HG03565 (cell line): ENCODE results near the gene CHI3L2.
A peak's percentile ranks its signal among the peaks of the same experiment; 100 is the strongest.

ENCODE experiments used
- ATAC-seq: cut with Tn5 transposase; IDR thresholded peaks from one replicate; pipeline ENCODE4 v1.9.1; 2021; ENCODE audit warnings: mild to moderate bottlenecking, moderate library complexity; ENCODE audit not compliant: unreplicated experiment

CHI3L2 gene

DNA sequence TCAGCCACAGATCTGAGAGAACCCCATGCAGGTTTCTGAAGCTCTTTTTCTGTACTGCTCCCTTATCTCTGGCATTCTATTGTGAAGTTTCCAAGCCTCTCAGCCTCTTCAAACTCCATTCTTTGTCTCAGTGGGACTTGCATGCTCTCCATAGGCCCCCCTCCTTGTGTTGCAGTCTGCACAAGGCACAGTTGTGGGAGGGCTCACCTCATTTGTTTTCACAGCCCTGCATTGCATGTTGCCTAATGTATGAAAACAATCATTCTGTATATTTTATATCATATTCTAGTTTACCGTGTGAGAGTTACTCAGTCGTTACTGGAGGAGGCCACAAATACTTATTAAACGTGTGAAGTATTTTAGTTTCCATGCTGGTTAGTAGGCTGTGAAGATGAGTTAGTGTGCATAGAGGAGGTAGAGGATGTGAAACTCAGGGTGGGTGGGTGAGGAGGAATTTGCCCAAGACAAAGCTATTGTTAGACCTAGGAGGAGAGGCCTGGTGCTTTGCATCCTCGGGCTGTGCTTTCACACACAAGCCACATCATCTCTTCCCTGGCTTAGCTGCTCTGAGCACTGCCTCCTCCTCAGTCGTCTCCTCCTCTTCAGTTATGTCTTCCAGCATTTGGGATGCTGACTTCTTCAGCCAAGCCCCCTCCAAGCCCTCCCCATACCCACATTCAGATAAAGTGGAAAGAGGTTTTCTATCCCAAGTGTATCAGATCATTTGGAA is 7.8 kb upstream of the CHI3L2 start:
- ATAC-seq, result peak; percentile 27

DNA sequence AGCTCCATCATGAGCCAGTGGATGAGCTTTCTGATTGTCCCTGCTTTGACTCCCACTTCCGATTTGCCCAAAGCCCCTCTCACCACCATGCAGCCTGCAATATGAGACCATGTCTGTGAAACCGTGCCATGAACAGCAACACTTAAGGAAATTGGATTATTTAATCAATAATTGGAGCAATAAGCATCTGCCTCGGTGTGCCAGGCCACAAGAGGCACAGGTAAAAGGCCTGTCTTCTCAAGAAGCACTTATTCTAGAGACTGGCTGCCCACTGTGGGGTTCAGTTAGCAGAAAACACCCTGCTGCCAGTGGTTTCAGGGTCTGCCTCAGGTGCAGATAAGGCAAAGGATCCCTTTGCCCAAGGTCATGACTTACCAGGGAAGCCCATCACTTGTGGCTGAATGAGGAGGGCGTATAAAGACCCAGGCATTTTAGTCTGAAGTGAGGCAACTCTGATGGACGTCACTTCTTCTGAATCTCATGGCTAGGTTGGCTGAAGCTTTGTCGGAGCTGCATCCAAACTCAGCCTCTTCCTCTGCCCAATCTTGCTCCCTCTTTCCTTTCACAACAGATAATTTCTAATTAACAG is 7.1 kb upstream of the CHI3L2 start:
- ATAC-seq, result no peak

DNA sequence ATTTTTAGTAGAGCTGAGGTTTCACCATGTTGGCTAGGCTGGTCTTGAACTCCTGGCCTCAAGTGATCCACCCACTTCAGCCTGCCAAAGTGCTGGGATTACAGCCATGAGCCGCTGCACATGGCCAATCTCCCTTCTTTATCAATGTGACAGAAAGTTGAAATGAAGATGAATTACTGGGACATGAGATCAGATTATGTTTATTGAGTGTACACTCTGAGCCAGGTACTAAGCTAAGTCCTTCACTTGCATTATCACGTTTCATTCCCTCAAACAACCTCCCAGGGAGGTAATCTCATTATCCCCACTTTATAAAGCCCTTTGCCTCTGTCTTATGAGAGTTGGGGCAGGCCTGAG is 6.3 kb upstream of the CHI3L2 start:
- ATAC-seq, result no peak

DNA sequence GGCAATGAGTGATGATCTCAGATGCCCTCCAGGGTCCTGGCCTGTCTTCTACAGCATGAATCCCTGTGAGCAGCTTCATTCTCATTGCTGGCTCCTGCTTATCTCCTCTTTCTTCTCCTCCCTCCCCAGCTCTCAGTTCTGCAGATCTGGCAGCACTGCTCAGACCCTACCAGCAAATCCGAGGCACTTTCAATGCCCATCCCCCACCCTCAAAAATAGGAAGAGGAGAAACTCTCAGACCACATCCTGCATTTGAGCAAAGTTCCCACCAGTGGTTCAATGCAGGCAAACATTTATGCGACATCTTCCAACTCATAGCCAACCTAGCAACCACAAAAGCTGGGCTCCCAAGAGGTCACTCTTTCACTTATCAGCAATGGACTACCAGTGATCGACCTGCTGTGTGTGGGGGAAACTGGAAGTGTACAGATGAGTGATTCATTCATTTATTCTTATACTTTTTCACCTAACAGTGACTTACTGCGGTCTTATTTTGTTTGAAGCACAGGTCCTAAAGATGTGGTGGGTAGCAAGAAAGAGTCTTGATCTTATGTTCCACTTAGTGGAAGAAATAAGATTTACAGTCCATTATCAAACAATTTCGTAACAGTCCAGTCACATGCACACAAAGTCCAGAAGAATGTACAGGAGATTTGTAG is 5.8 kb upstream of the CHI3L2 start:
- ATAC-seq, result peak; percentile 48

DNA sequence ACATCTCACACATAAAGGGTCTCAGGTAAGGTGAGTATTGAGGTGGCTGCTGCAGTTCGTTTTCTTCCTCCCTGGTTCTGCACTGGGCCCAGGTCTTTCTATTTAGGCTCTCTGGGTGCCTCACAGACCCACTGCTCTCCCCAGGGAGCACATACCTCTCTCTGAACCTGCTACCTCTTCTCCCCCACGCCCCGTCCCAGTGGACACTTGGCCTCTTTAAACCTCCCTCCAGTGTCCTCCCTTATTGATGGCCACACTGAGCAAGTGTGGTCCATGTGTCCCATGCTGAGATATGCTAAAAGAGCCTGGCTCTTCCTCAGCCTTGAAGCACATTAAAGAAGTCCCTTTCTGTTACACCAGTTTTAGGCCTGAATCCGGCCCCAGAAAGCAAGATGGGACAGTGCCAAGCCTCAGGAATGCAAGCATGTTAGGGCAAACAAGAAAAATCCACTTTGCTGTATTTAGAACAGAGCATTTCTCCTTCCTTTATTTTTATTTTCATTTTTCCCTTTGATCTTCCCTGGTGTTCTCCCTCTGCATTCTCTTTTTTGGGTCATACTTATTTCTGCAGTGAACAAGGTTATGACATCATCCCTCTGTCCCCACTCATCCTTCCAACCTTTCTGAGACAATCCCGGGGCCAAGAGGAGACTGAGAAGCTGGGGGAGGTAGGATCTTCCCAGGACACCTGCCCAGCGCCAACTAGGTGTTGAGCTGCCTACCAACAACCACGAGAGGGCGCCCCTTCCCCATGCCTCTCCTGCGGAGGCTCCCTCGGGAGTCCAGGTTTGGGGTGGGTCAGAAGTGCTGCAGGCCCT is 5.0 kb upstream of the CHI3L2 start:
- no peak for ATAC-seq

DNA sequence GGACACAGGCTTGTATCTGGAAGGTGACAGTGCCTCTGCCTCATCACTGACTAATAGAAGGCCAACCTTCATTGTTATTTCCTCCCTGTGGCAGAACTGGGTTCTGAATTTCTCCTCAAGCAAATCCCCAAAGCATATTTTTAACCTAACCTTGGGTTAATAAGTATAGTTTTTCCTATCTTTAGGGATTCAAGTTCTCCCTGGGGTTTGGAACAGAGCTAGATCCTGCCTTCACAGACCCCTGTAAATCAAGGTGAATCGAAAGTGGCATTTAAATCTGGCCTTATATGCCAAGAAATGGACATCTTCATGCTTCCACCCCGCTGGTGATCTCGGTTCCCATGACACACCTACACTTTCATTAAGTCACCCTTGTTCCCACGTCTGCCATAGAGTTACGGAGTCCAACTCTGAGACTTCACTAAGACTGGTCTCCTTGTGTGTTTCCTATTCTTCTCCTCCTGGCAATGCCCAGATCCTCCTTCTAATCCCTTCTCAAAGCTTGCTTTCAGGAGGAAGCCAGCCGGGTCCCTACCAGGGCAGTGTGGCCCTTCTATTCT is 4.3 kb upstream of the CHI3L2 start:
- ATAC-seq, result no peak

DNA sequence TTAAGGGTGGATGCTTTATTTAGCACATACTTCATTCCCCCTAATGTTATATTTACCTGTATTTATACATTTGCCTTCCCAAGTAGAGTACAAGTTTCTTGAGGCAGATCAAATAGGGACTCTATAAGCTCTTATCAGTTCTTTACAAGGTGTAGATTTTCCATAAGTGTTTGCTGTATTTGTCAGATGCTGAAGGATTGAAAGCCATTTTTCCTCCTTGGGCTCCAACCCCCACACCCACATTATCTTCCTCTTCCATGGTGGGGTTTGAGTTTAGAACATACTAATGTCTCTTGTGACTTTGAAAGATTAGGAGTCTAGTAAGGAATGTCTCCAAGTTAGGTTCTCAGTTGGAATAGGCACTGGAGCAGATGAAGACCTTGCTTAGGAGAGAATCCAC is 2.4 kb upstream of the CHI3L2 start:
- no peak for ATAC-seq

DNA sequence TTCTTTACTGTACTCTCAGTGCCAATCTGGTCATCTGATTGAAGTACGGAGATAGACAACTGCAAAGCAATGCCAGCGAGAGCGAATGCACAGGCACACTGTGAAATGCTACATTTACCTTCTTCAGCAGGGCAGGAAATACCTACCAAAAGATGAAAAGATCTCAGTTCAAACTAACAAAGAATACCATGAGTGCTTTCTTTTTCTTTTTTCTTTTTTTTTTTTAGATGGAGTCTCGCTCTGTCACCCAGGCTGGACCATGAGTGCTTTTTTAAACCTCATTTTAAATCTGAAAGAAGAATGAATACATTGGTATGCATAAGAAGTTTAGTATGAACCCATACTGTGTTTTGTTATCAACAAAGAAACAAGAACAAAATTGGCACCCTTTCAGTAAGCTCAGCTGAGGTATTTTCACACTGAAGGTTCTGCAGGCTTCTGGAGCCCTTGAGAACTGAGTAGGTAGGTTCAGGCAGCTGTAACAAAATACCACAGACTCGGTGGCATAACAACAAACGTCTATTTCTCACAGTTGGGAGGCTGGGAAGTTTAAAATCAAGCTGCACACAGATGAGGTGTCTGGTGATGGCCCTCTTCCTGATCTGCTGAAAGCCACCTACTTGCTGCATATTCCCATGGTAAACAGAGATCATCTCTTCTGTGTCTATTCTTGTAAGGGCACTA is 1.7 kb upstream of the CHI3L2 start:
- ATAC-seq, result no peak

DNA sequence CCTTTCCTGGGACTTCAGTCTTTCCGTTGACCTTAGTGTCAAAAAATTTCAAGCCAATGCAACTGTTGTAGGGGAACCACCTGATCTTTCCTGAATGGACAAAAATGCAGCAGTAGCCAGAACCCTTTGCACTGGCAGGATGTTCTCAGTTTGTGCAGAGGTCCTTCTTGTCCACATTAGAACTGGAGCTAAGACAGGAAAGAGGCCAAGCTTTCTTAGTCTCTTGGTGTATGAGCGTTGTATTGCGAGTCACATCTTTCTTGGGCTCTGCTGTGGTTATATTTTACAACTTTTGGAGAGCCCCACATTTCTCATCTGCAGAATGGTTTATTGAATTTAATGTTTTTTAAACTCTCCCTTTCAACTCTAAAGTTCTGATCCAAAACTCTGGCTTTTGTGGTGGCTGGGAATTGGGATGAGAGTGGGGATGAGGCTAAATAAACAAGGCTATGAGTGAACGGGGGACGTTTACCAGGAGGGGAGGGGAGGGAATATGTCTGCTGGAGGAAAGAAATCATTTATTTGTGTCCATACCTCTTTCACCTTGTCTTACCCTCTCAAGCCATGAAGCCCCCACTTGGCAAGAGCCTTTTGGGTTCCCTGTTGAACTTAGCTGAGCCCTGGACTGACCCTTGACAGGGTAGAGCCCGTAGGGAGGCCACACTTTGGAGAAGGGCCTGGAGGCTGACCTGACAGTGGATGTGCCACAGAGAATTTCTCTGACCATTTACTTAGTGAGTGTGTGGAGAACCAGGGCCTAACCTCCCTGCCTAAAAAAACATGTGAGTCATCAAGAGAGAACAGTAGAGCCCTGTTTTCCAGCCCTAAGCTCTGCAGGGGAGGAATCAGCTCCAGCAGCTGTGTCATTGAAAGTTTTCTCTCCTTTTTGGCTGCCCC is 586 bp downstream of the CHI3L2 start:
- ATAC-seq, result no peak

DNA sequence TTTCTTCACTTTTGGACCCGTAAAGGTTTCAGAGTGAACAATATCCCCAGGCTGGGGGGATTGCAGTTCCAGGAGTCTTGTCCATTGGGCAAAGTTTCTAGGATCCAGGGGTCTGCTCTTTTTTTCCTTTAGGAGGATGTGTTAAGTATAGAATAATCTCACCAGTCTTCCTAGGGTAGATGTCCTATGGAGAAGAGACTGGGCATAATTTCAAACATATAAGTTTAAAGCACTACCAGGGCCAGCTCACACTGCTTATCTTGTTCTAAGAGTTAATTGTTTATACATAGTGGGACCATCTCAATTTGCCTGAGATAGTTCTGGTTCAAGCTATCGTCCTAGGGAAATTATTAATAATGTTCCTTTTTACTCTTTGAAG is 1.2 kb downstream of the CHI3L2 start:
- ATAC-seq, result no peak

DNA sequence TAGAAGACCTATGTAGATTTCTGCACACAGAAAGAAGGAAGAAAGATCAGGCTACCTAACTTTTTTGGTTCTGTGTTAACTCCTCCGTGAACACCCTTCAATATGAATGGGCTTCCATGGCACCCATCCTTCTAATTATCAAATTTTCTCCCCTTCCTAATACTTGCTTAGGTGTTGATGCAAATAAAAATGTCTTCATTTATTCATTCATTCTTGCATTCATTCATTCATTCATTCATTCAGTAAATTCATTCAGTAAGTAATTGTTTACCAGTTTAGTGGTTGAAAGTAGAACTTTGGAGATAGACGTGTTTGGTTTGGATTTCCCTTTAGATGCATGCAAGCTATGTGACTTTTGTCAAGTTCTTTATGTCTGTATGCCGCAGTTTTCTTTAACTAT is 4.6 kb downstream of the CHI3L2 start:
- no peak for ATAC-seq

DNA sequence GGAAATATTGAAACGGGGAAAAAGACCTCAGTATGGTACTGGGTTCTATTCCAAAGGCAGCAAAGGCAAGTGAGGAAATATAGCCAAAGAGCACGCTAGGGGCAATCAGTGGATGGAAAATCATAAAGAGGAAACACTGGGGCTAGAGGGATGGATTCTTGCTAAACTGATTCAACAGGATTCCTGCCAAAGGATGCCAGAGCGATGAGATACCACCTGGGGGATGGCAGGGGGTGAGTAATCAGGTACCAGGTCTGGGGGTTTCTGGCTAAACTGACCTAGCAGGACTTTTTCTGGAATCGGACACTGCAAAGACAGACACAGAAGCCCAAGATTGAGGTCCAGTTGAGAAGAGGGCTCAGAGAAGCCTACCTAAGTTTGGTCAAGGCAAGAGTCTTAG is 6.7 kb downstream of the CHI3L2 start:
- ATAC-seq, result no peak

DNA sequence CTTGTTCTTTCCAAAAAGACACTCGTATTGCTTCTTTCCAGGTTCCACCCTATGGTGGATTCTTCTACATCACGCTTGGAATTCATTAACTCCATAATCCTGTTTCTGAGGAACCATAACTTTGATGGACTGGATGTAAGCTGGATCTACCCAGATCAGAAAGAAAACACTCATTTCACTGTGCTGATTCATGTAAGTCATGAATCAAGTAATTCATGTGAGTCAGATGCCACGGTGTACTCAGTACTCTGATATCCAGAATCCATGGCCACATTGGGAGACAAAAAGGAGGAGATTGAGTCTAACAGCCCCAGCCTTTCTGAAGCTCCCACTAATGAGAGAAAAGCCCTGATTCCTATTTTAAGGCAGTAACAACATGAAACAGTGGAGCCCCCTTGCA is 7.4 kb downstream of the CHI3L2 start:
- no peak for ATAC-seq

DNA sequence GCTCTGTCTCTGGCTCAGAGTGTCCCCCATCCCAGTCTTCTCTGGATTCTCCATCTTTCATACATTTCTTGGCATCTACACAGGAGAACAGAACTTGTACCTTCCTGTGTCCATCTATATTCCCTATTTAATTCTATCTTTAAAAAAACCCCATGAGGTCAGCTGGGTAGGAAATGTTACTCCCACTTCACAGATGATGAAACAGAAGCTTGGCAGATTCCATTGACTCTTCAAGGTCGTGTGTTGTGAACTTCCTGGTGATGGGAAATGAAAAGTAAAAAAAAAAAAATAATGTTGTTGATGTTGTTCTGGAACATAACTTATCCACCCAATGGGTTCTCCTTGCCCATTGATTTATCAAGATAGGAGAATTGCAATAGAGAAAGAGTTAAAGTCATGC is 8.9 kb downstream of the CHI3L2 start:
- ATAC-seq, result no peak

DNA sequence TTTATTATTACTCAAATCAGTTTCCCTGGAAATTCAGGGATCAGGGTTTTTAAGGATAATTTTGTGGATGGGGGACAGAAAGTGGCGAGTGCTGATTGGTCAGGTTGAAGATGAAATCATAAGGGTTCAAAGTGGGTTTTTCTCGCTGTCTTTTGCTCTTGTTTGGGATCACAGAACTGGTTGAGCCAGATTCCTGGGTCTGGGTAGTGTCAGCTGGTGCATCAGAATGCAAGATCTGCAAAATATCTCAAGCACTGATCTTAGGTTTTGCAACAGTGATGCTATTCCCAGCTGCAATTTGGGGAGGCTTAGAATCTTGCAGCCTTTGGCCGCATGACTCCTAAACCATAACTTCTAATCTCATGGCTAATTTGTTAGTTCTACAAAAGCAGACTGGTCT is 9.3 kb downstream of the CHI3L2 start:
- ATAC-seq, result no peak

DNA sequence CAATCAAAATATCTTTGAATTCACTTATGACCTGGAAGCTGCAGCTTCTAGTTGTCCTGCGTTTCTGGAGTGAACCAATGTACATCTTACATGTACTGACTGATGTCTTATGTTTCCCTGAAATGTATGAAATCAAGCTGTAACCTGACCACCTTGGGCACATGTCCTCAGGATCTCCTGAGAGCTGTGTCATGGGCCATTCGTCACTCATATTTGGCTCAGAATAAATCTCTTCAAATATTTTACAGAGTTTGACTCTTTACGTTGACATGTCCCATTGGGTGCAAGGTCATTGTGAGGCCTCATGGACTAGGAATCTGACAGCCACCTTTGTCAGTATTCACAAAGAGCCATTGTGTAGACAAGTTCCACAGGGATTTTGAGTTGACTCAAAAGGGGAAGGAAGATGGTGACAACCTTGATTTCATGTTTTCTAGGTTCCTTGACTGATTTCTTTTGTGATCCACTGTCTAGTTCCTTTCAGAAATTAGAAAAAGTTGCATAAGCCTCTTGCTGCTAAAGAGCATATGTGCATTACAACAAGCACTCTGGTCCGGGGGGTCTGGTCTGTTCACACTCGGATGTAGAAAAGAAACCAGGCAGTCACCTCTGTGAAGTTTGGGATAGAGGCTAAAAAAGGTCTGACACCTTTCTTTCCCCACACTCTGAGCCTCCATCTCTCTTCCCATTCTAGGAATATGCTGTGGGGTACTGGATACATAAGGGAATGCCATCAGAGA is 10.7 kb downstream of the CHI3L2 start:
- no peak for ATAC-seq

DNA sequence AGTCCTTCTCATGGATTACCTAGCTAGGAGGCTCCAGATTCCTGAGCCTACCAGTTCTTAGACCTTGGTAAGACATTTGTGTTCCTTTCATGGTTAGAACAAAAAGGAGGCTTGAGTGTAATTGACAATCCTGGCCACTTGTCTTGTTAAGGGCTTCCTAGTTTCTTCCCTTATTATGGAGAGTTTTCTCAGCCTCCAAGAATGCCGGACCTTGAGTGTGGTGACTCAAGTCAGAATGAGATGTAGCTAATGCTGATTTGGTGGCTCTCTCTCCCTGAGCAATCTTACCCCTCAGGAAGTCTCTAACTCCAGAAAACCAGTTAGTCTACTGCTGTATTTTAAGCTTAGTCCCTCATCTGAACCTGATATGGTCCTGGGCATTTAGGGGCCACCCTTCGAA is 14.3 kb downstream of the CHI3L2 start:
- no peak for ATAC-seq

DNA sequence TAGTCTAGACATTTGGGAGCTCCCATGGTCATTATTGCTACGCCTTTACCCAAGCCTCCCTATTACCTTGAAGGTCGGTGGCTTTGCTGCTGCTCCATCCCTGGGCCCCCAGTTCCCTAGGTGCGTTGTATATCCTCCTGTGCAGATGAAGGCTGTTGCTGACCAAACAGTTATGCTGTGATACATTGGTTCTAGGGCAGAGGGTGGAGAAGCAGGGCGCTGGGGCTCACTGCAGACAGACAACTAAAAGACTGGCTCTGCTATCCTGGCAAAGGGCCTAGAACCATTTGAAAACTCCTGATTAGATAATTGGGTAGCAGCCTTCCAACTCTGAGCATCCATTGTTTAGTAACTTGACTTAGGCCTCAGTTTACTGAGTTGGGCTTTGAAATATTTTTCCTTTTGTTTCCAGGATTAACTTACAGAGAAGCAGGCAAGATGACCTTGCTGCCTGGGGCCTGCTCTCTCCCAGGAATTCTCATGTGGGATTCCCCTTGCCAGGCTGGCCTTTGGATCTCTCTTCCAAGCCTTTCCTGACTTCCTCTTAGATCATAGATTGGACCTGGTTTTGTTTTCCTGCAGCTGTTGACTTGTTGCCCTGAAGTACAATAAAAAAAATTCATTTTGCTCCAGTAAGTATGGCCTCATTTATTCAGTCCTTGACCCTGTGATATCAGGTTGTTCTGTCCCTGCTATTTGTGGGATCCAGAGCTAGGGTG is 15.5 kb downstream of the CHI3L2 start:
- ATAC-seq, result no peak
